HTR-8/SVneo (cell line): ENCODE data around the gene IDI2.

ENCODE experiments used
- DNase-seq: peaks from one replicate; pipeline ENCODE4 v3.0.0; 2011; ENCODE audit warnings: low spot score, mixed read lengths; ENCODE audit not compliant: insufficient read length
- FAIRE-seq: peaks from 2 replicates; lab custom pipeline; 2011; peaks lifted over from hg19 to GRCh38; lab: Jason Lieb, UNC

The IDI2 gene

DNA sequence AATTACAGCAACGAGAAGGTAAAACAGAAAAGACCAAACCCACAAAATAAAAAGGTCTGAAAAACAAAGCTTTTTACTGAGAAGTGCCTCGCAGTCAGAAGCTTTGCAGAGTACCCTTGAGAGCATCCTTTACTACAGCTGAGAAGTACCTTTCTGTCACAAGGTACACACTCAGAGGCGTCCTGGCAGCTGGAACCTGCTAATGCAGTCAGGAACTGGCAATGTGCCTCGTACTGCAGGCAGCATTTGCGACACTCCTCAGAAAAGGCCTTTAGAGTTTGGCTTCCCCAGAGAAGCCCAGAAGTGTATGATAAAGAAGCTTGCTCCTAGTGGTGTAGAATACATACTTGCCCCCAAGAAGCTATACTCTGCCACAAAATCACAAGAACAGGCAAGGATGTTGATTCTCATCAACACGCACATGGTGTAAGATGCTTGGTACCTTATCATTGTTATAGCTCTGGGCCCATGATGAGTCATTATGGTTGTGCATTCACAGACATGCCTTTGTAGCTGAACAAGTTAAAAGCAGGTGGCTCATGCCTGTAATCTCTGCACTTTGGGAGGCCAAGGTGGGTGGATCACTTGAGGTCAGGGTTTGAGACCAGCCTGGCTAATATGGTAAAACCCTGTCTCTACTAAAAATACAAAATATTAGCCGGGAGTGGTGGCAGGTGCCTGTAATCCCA, 39.4 kb downstream of the IDI2 start:
- DNase-seq: peak; percentile 28
- FAIRE-seq: peak; percentile 64

DNA sequence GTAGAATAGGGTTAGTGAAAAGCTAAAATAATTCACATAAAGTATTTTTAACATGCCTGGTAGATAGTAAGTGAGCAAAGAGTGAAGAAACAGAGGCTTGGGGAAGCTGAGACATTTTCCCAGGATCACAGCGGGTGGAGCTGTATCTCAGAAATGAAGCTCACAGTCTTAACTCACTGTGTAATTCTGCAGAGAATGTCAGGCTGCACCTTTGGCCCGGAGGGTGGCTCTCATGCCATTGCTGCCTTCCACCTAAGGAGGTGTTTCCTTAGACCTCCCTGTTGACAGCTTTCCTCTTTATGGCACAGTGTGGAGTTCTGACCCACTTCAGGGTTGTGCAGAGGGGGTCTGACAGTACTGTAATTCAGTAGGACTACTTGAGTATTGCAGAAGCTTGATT, 40.3 kb downstream of the IDI2 start:
- FAIRE-seq (no peak), DNase-seq (no peak)

DNA sequence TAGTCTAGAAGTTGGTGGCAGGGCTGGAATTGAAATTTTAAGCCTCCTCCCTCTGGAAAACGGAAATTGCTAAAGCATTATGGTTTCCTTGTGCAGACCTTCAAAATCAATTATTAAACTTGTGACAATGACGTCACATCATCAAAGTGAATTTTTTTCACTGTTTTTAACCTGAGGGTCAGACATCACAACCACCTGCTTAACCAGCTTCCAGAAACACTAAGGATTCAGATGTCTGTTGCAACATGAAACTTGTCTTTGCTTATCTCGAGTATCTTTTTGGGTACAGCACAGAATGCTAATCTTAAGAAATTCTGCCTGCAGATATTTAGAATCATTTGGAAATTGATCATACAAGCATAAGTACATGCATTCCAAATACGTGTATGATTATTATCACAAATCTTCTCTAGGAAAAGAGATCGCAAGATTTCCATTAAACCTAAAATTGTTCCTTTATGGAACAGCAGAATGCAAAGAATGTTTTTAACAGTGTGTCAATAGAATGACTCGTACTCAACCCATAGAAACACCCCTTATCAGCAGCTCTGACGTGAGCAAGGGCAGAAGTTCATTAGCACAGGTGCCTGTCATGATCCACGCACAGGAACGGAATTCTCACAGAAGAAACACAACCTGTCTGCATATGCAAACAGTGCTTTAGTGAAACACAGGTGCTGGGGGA, 41.5 kb downstream of the IDI2 start:
- DNase-seq: no peak

DNA sequence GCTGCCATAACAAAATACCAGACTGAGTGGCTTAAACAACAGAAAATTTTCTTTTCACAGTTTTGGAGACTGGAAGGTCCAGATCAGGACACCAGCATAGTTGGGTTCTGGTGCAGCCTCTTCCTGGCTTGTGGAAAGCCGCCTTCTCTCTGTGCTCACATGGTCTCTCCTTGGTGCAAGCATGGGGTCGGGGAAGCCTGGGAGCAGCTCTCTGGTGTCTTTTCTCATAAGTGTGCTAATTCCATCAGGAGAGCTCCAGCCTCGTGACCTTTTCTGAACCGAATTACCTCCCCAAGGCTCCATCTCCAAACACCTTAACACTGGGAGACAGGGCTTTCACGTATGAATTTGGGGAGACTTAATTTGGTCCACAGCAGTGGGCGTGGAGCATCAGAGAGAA, 42.3 kb downstream of the IDI2 start:
- DNase-seq (no peak), FAIRE-seq (no peak)

More for the DNA sequence above, 41.5 kb downstream of the IDI2 start:
- FAIRE-seq: no peak

DNA sequence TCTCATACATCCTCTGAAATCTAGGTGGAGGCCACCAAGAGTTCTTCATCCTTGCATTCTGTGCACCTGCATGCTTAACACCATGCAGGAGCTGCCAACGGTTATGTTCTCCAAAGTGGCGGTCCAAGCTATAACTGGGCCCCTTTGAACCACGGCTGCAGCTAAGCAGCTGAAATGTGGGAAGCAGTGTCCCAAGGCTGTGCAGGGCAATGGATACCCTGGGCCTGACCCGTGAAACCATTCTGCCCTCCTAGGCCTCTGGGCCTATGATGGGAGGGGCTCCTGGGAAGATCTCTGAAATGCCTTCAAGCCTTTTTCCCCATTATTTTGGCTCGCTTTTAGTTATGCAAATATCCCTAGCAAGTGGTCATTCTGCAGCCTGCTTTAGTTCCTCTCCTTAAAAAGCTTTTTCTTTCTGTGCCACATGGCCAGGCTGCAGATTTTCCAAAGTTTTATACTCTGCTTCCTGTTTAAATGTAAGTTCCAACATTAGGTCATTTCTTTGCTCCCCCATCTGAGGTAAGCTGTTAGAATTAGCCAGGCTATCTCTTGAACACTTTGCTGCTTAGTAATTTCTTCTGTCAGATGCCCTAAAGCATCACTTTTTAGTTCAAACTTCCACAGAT, 45.1 kb downstream of the IDI2 start:
- FAIRE-seq: no peak

DNA sequence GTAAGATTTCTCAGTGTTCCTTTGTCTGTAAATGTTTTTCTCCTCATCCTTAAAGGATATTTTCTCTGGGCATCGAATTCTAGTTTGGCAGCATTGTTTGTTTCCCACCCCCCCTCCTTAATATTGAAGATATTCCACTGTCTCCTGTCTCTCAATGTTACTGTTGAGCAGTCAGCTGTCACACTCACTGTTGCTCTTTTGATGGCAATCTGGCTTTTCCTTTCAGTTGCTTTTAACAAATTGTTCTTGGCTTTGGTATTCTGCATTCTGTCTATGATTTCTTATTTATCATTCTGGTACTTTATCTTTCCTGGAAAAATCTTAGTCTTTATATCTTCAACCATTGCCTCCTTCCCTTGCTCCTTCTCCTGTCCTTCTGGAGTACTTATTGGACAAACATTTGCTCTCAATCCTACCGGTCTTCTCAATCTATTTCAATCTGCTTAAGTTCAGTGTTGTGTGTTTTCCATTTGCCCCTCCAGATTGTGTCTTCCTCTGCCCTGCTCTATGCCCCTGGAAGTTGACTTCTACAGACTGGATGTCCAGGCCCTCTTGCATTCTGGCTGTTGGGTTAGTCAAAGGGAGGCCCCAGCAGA, 46.7 kb downstream of the IDI2 start:
- FAIRE-seq: no peak
- DNase-seq: no peak

More for the DNA sequence above, 45.1 kb downstream of the IDI2 start:
- no peak for DNase-seq

DNA sequence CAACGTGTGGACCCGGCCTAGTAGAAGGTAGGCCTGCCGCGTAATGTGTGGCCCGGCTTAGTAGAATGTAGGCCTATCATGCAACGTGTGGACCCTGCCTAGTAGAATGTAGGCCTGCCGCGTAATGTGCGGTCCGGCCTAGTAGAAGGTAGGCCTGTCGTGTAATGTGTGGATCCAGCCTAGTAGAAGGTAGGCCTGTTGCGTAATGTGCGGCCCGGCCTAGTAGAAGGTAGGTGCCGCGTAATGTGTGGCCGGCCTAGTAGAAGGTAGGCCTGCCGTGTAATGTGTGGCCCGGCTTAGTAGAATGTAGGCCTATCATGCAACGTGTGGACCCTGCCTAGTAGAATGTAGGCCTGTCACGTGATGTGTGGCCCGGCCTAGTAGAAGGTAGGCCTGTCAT, 49.3 kb downstream of the IDI2 start:
- DNase-seq (no peak), FAIRE-seq (peak; percentile 87)

DNA sequence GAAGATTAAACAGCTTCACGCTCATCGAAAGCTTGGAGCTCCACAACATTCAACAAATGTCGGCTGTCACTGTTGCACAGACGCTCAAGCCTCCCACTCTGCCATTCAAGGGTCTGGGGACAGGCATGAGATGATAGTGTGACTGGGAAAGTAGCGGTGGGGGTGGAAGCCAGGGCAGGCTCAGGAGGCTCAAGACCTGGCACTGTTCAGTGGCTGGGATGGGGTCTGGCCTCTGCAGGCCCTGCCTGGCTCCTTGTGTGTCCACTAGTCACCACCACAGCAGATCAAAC, 50.9 kb downstream of the IDI2 start:
- FAIRE-seq (no peak), DNase-seq (no peak)

DNA sequence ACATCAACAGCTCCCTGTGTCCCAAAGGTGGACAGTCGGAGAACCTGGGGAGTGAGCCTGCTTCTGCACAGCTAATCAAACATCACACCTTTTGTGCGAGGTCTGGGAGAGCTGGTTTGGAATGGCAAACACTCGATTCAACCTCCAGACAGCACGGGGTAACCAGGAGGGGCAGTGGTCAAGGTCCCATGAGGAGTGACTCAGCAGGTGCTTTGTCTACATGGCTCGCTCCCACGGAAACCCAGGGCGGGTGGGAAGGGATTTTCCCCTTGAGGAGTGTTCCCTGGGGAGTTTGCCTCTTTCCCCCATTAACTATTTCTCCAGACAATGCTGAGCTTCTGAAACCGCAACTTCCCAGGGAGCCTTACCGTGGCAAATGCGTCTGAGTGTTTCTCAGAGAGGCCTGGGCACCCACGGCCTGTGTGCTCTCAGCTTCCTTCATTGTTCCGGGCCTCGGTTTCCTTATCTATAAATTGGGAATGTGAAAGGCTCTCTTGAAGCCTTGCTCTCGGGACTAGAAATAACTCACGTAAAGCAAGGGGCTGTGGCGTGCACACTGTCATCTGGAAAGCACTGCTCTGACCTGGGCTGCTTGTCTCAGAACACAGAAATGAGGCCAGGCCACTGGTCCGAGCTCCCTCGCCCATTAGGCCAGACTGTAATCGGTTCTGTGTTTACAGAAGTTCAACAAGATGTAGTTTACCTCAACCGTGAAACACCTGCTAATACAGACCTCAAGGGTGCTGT, 51.4 kb downstream of the IDI2 start:
- no peak for FAIRE-seq
- DNase-seq: no peak

DNA sequence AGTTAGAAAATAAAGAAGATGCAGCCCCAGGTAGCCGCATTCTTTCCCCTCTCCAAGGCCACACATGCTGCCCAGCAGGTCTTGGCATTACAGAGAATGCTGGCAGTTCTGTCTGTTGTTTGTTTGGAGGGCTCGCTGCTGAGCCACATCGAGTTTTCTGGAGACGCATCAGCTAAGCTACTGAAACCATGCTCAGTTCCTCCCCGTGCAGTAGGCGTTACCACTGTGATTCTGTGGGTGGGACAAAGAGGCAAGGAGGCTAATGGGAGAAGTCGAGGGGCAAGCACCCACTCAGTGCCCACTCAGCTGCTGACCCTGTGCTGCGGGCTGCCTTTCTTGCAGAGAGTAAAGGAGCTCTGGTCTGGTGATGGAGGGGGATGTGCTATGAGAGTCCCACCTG, 52.9 kb downstream of the IDI2 start:
- DNase-seq (no peak), FAIRE-seq (no peak)

DNA sequence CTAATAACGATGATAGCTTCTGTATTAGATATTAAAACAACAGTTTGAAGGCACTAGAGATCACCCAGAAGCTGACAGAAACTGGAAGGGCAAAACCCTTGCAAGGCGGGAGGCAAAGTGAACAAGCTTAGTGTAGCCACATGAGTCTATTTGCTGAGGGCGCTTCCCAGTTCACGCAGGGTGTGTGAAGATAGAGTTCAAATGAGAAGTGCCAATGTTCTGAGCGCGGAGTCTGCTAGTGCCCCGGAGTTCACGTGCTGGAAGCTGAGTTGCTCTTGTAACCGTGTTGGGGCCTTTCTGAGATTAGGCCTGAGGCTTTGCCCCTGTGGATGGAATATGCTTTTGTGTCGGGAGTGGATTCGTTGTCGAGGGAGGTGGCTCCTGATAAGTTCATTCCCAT, 54.0 kb downstream of the IDI2 start:
- DNase-seq: no peak
- FAIRE-seq: no peak

DNA sequence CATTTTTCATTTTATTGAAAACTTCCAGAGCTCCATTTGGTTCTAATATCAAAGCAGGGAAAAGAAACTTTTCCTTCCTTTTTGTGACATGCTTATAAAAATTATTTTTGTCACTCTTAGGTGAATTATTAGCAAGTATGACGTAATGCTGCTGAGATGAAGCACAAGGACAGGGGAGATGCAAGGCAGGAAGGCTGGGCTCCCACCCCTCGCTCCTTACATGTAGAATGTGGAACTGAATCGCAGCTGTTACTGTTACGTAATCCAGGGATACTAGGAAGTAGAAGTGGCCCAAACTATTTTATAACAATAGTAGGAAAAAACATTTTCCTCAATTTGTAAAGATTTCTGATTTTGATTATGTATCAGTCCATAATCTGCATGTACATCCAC, 54.5 kb downstream of the IDI2 start:
- DNase-seq (no peak), FAIRE-seq (no peak)

DNA sequence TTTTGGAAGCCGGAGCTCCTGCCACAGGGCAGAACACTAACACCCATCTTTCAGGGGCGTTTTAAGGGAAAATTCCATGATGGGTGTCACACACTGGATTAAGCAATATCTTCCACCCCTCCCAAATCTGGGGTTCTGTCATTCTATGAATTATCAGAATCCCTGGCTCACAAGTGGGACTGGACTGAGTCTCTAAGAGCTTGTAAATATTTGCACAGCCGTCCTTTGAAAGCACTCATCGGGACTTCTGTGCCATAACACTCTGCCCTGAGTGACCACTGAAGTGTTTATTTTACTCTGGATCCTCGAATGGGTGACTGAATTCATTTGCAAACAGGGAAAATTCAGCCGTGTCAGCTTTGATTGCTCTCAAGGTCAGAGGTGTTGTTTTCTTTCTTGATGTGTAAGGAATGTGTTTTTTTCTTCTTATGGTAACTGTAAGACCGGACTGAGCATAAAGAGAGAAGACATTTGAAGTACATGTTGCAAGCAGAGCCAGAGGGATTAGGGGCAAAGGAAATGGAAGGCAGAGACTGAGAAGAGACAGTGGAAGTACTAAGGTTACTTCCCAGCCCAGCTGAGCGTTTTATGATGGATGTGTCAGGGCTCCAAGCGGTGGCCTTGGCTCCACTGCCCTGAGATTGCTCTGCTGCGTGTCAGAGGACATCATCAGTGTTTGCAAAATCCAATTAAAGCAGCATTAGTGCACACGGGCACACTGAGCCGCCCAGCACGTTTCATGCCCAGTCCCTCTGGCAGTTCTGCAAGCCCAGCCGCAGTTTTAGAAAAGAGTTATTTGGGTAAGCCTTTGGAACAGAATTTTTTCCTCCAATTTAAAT, 55.1 kb downstream of the IDI2 start:
- FAIRE-seq (no peak), DNase-seq (no peak)

DNA sequence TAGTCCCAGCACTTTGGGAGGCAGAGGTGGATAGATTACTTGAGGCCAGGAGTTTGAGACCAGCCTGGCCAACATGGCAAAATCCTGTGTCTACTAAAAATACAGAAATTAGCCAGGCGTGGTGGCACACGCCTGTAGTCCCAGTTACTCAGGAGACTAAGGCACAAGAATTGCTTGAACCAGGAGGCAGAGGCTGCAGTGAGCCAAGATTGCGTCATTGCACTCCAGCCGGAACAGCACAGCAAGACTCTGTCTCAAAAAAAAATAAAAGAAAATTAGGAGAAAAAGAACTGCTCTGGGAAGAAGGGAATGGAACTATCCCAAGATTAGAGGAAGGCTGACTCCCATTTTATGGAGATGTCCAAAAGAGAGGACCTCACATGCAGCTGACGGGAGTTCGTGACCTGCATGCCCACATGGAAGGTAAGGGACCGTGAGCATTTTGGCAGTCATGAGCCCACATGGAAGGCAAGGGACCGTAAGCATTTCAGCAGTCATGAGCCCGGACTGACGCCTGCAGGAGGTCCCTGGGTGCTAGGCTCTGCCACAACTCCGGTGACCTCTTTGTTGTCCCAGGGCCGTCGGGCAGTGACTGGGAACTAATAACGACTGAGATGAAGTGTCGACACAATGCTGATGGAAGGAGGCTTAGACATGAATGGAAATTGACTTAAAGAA, 56.0 kb downstream of the IDI2 start:
- no peak for DNase-seq
- no peak for FAIRE-seq
